Neural cell (in vitro differentiated cells): ENCODE results near the gene TRPM5. TPM values are rescaled to one million over a fixed set of nuclear protein-coding genes. Genes with fewer than 3 reads are reported as not detected.

Source experiments
- H2AFZ ChIP-seq: fragments of 200-600, 300-800 bp; sonication (generic), shearing (Covaris generic); 2 replicates; pipeline ENCODE4 v1.6.0; 2014; ENCODE audit warnings: low read depth, mild to moderate bottlenecking, antibody characterized with exemption, low read length, moderate library complexity
- H3F3A ChIP-seq: fragments of 200-600 bp; shearing (Covaris generic); 2 replicates; pipeline ENCODE4 v1.6.1; 2016; ENCODE audit warnings: mild to moderate bottlenecking, moderate library complexity, mixed read lengths, antibody characterized with exemption, low read length; ENCODE audit not compliant: insufficient read depth, poor library complexity, severe bottlenecking
- H3K27ac ChIP-seq: fragments of 200-600, 300-800 bp; sonication (generic), shearing (Covaris generic); 2 replicates; pipeline ENCODE4 v1.5.1; 2014; ENCODE audit warnings: mild to moderate bottlenecking, low read length, moderate library complexity
- H3K27me3 ChIP-seq: fragments of 300-800, 200-600 bp; sonication (generic), shearing (Covaris generic); 2 replicates; pipeline ENCODE4 v1.6.0; 2014; ENCODE audit warnings: mild to moderate bottlenecking, low read depth, low read length, moderate library complexity; ENCODE audit not compliant: insufficient read depth
- H3K36me3 ChIP-seq: fragments of 300-800, 200-600 bp; sonication (generic), shearing (Covaris generic); 2 replicates; pipeline ENCODE4 v1.5.1; 2014; ENCODE audit warnings: mild to moderate bottlenecking, antibody characterized with exemption, low read length, moderate library complexity; ENCODE audit not compliant: insufficient read depth
- H3K4me2 ChIP-seq: fragments of 300-800, 200-600 bp; sonication (generic), shearing (Covaris generic); 2 replicates; pipeline ENCODE4 v1.6.0; 2014; ENCODE audit warnings: mild to moderate bottlenecking, low read length
- H3K4me3 ChIP-seq: fragments of 300-800, 200-600 bp; sonication (generic), shearing (Covaris generic); 2 replicates; pipeline ENCODE4 v1.5.1; 2014; ENCODE audit warnings: mild to moderate bottlenecking, low read length, moderate library complexity
- H3K79me2 ChIP-seq: fragments of 200-600 bp; shearing (Covaris generic); replicated peaks from 2 replicates; pipeline ENCODE4 v1.6.0; 2014; ENCODE audit warnings: mild to moderate bottlenecking, low read length, moderate library complexity; ENCODE audit not compliant: insufficient read depth
- H3K9ac ChIP-seq: fragments of 300-800, 200-600 bp; sonication (generic), shearing (Covaris generic); 2 replicates; pipeline ENCODE4 v1.6.1; 2016; ENCODE audit warnings: mild to moderate bottlenecking, low read length, mixed read lengths
- H3K9me2 ChIP-seq: fragments of 200-600 bp; shearing (Covaris generic); 2 replicates; pipeline ENCODE4 v1.6.1; 2016; ENCODE audit warnings: mild to moderate bottlenecking, low read length, mixed read lengths; ENCODE audit not compliant: insufficient read depth
- H3K9me3 ChIP-seq: fragments of 200-600, 300-800 bp; sonication (generic), shearing (Covaris generic); 2 replicates; pipeline ENCODE4 v1.6.1; 2016; ENCODE audit warnings: mild to moderate bottlenecking, mixed run types, low read length, moderate library complexity, mixed read lengths
- H4K20me1 ChIP-seq: fragments of 200-600 bp; shearing (Covaris generic); 2 replicates; pipeline ENCODE4 v1.6.1; 2016; ENCODE audit warnings: mild to moderate bottlenecking, mixed run types; ENCODE audit not compliant: insufficient read depth
- EP300 ChIP-seq: fragments of 450-650 bp; conservative IDR thresholded peaks from 2 replicates; pipeline ENCODE4 v1.6.1; 2014; ENCODE audit warnings: antibody characterized with exemption, mild to moderate bottlenecking, moderate library complexity; ENCODE audit not compliant: poor library complexity, severe bottlenecking
- EZH2 ChIP-seq: fragments of 200-600, 300-800 bp; shearing (Covaris generic), sonication (generic); IDR thresholded peaks from 2 replicates; pipeline ENCODE4 v1.6.1; 2014; ENCODE audit warnings: antibody characterized with exemption, low read length, borderline replicate concordance, mild to moderate bottlenecking; ENCODE audit not compliant: insufficient read depth, poor library complexity, severe bottlenecking
- MXI1 ChIP-seq: fragments of 450-650 bp; conservative IDR thresholded peaks from 2 replicates; pipeline ENCODE4 v1.6.1; 2014; ENCODE audit warnings: antibody characterized with exemption, mild to moderate bottlenecking; ENCODE audit not compliant: poor library complexity, severe bottlenecking
- POLR2AphosphoS5 ChIP-seq: IDR thresholded peaks from 2 replicates; pipeline ENCODE4 v1.6.1; 2012
- RAD21 ChIP-seq: fragments of 450-650 bp; conservative IDR thresholded peaks from 2 replicates; pipeline ENCODE4 v1.6.1; 2014; ENCODE audit warnings: antibody characterized with exemption, mild to moderate bottlenecking, moderate library complexity
- SMC3 ChIP-seq: fragments of 450-650 bp; conservative IDR thresholded peaks from 2 replicates; pipeline ENCODE4 v1.6.1; 2014; ENCODE audit warnings: antibody characterized with exemption, mild to moderate bottlenecking, moderate library complexity; ENCODE audit not compliant: poor library complexity
- TAF1 ChIP-seq: IDR thresholded peaks from 2 replicates; pipeline ENCODE4 v1.6.1; 2012; ENCODE audit warnings: low read depth
- polyA plus RNA-seq: library from polyadenylated mRNA; depleted of rRNA; stranded (reverse); fragments of >200 nt; gene quantifications from 2 replicates; pipeline ENCODE4 v1.2.3, GENCODE V29; 2014
- TF ChIP-seq, protein P1 (sequence below): fragments of 450-650 bp; IDR thresholded peaks from 2 replicates; pipeline ENCODE4 v1.5.1; 2014; ENCODE audit warnings: antibody characterized with exemption, mild to moderate bottlenecking, moderate library complexity; ENCODE audit not compliant: poor library complexity, severe bottlenecking
- TF ChIP-seq, protein P2 (sequence below): IDR thresholded peaks from 2 replicates; pipeline ENCODE4 v1.6.1; 2012; ENCODE audit warnings: borderline replicate concordance

The TRPM5 gene
- polyA plus RNA-seq, 1 donor from 2014 or later = not detected

DNA sequence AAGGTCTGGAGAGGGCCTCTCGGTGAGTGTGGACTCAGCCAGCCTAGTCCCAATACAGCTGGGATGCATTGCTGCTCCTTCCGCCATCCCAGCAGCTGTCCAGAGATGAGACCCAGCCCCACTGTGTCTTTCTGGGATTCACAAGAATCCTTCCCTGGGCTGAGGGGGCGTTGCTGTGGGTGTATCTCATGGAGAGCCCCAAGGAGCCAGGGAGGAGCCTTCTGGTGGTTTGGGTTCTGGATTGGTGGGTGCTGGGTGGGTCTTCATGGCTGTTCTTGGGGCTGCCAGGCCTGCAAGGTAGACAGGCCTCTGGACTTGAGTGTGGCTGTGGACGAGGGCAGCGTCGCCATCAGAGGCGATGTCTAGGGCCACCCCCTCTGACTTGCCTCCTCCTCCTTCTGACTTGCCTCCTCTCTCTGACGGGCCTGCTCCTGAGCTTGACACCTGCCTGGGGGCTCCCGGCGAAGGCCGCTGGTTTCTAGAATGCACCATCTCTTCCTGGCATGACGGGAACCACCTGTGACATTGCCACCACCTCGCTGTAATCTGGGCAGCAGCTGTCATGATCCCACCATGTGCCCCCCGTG, 17.7 kb upstream of the TRPM5 start:
- no peaks in the 10 kb centered on the region for H3K27me3 ChIP-seq
- H3K27ac ChIP-seq = no peak overlapping the region
- no peaks in the 10 kb centered on the region for H3K9me2 ChIP-seq
- H3K4me3 ChIP-seq = no peak overlapping the region
- no peak for TF ChIP-seq SMC3
- TF ChIP-seq POLR2AphosphoS5 = no peak
- TF ChIP-seq MXI1 = no peak
- no peak for TF ChIP-seq RAD21
- TF ChIP-seq EZH2 = no peak
- TF ChIP-seq, protein P1, sequence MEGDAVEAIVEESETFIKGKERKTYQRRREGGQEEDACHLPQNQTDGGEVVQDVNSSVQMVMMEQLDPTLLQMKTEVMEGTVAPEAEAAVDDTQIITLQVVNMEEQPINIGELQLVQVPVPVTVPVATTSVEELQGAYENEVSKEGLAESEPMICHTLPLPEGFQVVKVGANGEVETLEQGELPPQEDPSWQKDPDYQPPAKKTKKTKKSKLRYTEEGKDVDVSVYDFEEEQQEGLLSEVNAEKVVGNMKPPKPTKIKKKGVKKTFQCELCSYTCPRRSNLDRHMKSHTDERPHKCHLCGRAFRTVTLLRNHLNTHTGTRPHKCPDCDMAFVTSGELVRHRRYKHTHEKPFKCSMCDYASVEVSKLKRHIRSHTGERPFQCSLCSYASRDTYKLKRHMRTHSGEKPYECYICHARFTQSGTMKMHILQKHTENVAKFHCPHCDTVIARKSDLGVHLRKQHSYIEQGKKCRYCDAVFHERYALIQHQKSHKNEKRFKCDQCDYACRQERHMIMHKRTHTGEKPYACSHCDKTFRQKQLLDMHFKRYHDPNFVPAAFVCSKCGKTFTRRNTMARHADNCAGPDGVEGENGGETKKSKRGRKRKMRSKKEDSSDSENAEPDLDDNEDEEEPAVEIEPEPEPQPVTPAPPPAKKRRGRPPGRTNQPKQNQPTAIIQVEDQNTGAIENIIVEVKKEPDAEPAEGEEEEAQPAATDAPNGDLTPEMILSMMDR = no peak
- TF ChIP-seq EP300 = no peak
- TF ChIP-seq, protein P2, sequence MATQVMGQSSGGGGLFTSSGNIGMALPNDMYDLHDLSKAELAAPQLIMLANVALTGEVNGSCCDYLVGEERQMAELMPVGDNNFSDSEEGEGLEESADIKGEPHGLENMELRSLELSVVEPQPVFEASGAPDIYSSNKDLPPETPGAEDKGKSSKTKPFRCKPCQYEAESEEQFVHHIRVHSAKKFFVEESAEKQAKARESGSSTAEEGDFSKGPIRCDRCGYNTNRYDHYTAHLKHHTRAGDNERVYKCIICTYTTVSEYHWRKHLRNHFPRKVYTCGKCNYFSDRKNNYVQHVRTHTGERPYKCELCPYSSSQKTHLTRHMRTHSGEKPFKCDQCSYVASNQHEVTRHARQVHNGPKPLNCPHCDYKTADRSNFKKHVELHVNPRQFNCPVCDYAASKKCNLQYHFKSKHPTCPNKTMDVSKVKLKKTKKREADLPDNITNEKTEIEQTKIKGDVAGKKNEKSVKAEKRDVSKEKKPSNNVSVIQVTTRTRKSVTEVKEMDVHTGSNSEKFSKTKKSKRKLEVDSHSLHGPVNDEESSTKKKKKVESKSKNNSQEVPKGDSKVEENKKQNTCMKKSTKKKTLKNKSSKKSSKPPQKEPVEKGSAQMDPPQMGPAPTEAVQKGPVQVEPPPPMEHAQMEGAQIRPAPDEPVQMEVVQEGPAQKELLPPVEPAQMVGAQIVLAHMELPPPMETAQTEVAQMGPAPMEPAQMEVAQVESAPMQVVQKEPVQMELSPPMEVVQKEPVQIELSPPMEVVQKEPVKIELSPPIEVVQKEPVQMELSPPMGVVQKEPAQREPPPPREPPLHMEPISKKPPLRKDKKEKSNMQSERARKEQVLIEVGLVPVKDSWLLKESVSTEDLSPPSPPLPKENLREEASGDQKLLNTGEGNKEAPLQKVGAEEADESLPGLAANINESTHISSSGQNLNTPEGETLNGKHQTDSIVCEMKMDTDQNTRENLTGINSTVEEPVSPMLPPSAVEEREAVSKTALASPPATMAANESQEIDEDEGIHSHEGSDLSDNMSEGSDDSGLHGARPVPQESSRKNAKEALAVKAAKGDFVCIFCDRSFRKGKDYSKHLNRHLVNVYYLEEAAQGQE = no peak
- no peak for TF ChIP-seq TAF1
- H4K20me1 ChIP-seq = no peaks in the 10 kb centered on the region
- H2AFZ ChIP-seq = no peak overlapping the region
- H3K4me2 ChIP-seq = no peak overlapping the region
- no peak overlapping the region for H3K9ac ChIP-seq
- H3K36me3 ChIP-seq = no peaks in the 10 kb centered on the region
- H3K9me3 ChIP-seq = no peaks in the 10 kb centered on the region
- no peaks in the 10 kb centered on the region for H3F3A ChIP-seq
- H3K79me2 ChIP-seq = no peaks in the 10 kb centered on the region

DNA sequence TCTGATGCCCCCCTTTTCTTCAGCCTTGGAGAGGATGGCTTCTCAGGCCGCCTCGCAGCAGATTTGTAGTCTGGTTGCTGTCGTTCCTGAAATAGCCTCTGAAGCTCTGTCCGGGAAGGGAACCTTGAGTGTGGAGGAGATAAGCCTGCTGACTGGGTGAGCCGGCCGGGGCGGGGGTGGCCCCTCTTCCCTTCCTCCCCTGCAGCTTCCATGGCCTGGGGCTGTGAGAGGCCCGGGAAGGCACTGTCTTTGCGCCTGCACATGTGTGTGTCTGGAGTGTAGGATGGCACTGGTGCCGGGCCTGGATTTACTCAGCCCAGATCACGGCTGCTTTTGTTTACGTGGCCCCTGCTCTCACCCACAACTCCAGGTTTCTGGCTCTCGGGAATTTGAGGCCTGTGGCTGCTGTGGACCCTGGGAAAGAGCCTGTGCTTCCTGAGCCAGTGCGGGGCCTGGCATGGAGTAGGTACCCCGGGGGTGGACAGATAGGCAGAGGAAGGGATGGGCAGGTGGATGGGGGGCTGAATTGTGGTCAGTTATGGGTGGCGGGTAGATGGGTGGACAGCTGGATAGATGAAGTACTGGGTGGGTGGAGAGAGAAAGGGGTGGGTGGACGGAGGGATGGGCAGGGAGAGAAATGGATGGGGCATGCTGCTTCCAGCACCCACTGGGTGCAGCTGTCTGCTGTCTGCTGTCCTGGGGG, 17.1 kb upstream of the TRPM5 start:
- no peaks in the 10 kb centered on the region for H3K36me3 ChIP-seq
- no peaks in the 10 kb centered on the region for H3K9me2 ChIP-seq
- no peak overlapping the region for H3K4me2 ChIP-seq
- no peaks in the 10 kb centered on the region for H3K27me3 ChIP-seq
- H3F3A ChIP-seq = no peaks in the 10 kb centered on the region
- H3K79me2 ChIP-seq = no peaks in the 10 kb centered on the region
- no peaks in the 10 kb centered on the region for H4K20me1 ChIP-seq
- H3K27ac ChIP-seq = no peak overlapping the region
- H2AFZ ChIP-seq = no peak overlapping the region
- no peak for TF ChIP-seq MXI1
- no peak for TF ChIP-seq POLR2AphosphoS5
- no peak for TF ChIP-seq SMC3
- no peak for TF ChIP-seq EP300
- H3K9ac ChIP-seq = no peak overlapping the region
- H3K4me3 ChIP-seq = no peak overlapping the region
- no peaks in the 10 kb centered on the region for H3K9me3 ChIP-seq
